Mammary epithelial cell (primary cell): ENCODE data around the gene VIPR1.

Source experiments
- EZH2 ChIP-seq: IDR thresholded peaks from 2 replicates; pipeline ENCODE4 v1.6.1; 2012; ENCODE audit warnings: low read length, inconsistent platforms, borderline replicate concordance
- TF ChIP-seq, protein P1 (sequence below), 2 donors: IDR thresholded peaks in 1 of 2; conservative IDR thresholded peaks in 1 of 2; 2 replicates each; pipeline ENCODE4 v1.5.1; 2011 to 2012; ENCODE audit warnings: inconsistent platforms in 2 of 2, low read length in 2 of 2, mild to moderate bottlenecking in 2 of 2, control low read depth in 1 of 2, low read depth in 1 of 2; ENCODE audit not compliant: insufficient read depth in 1 of 2; ENCODE audit errors: extremely low read depth in 1 of 2

- TF ChIP-seq, protein P1, sequence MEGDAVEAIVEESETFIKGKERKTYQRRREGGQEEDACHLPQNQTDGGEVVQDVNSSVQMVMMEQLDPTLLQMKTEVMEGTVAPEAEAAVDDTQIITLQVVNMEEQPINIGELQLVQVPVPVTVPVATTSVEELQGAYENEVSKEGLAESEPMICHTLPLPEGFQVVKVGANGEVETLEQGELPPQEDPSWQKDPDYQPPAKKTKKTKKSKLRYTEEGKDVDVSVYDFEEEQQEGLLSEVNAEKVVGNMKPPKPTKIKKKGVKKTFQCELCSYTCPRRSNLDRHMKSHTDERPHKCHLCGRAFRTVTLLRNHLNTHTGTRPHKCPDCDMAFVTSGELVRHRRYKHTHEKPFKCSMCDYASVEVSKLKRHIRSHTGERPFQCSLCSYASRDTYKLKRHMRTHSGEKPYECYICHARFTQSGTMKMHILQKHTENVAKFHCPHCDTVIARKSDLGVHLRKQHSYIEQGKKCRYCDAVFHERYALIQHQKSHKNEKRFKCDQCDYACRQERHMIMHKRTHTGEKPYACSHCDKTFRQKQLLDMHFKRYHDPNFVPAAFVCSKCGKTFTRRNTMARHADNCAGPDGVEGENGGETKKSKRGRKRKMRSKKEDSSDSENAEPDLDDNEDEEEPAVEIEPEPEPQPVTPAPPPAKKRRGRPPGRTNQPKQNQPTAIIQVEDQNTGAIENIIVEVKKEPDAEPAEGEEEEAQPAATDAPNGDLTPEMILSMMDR (conservative IDR thresholded peaks at IDR 0.05 in 1 of 2, IDR thresholded peaks at IDR 0.05 in 1 of 2; ENCODE audit: extremely low read depth in 1 of 2, insufficient read depth in 1 of 2, low read depth in 1 of 2, low read length in 2 of 2) = no peak
- TF ChIP-seq EZH2 = no peak
Observed at GRCh38 chr3:42527368-42527917, 25.0 kb downstream of the VIPR1 start.
